Activated naive CD4-positive, alpha-beta T cell treated with anti-CD3 and anti-CD28 coated beads for 36 hours (primary cell): ENCODE results near the gene ZDHHC24. TPM values are rescaled to one million over a fixed set of nuclear protein-coding genes. Genes with fewer than 3 reads are reported as not detected.
A peak's percentile ranks its signal among the peaks of the same experiment; 100 is the strongest.
"Not testable (repeated sequence)": the region's sequence is repeated elsewhere in the genome, so short reads cannot be mapped to it uniquely, and the experiment has no call there.

ENCODE experiments used
- CTCF ChIA-PET: fragments of 350-600 bp; sonication (Branson Sonifier 250); formaldehyde crosslinking; loops from one replicate; lab custom pipeline; 2021; ENCODE audit warnings: antibody characterized with exemption; lab: Charles Lee
- DNase-seq: peaks from one replicate; pipeline ENCODE4 v3.0.0-alpha.2; 2020
- H3K27ac Mint-ChIP-seq: one replicate; pipeline ENCODE4 v1.8.0; 2021; ENCODE audit warnings: mild to moderate bottlenecking, mixed read lengths
- H3K27me3 Mint-ChIP-seq: one replicate; pipeline ENCODE4 v1.8.0; 2021; ENCODE audit warnings: low read depth, mixed read lengths
- H3K36me3 Mint-ChIP-seq: one replicate; pipeline ENCODE4 v1.8.0; 2021; ENCODE audit warnings: low read depth, mixed read lengths
- H3K4me1 Mint-ChIP-seq: one replicate; pipeline ENCODE4 v1.8.0; 2021; ENCODE audit warnings: low read depth, mixed read lengths
- H3K4me3 Mint-ChIP-seq: one replicate; pipeline ENCODE4 v1.8.0; 2021; ENCODE audit warnings: mild to moderate bottlenecking, moderate library complexity, mixed read lengths
- H3K9me3 Mint-ChIP-seq: one replicate; pipeline ENCODE4 v1.8.0; 2021; ENCODE audit warnings: mixed read lengths
- intact Hi-C: fragments of 100-400 bp; cut with micrococcal nuclease; formaldehyde crosslinking; loops from one replicate; pipeline ENCODE4 v1.15.1; 2023
- total RNA-seq, 2 experiments: library from RNA; stranded (reverse); gene quantifications; one replicate each; pipeline ENCODE4 v1.2.3, GENCODE V29; 2021

Gene ZDHHC24
- total RNA-seq, 2 experiments from 2014 or later: 11.5 to 13.4 TPM

DNA sequence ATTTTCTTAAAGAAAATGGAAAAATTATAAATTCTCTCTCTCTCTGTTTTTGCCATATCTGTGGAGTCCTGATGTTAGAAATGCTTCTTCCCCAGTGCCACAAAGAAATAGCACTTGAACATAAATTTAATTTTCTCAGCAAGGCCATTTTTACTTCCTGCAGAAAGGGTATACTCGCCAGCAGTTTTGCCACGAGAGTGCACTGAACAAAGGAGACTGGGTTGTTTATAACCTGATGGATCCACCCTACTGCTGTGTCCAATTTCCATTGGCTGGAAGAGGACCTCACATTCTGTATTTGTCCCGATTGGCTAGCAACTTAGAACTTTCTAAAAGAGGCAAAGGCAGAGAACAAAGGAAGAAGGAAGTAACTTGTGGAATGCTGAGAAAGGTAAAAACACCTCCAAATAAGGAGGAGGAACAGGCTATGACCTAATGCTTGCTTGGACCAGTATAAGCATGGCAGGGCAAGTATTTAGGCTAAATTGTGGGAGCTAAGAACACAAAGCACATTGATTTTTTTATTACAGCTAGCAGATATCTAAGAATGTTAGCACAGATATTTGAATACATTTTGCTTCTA, 36.8 kb upstream of the ZDHHC24 start:
- DNase-seq, intact Hi-C loops, H3K4me3 Mint-ChIP-seq, H3K9me3 Mint-ChIP-seq, H3K27ac Mint-ChIP-seq, H3K36me3 Mint-ChIP-seq, H3K27me3 Mint-ChIP-seq: not testable (repeated sequence)
- H3K4me1 Mint-ChIP-seq: peaks cover 14% of the 10 kb centered on the region
- CTCF ChIA-PET: interaction anchor here (2.2 kb wide), 1 partner anchor 96 kb away, joined by 9 read pairs; the partner anchor contains the start of gene RBM4B

DNA sequence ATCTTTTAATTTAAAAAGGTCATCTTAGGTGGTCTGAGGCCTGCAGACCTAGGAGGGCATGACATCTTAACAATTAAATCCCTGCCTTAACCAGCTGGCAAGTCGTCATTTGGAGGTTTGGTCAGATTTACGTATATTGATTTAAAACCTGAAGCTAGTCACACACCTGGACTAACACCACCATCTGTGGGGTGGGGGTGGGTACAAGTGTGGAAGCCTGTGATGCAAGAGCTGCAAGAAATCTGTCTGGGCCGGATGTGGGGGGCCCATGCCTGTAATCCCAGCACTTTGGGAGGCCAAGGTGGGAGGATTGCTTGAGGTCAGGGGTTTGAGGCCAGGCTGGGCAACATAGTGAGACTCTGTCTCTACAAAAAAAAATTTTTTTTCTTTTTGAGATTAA, 35.4 kb upstream of the ZDHHC24 start:
- no peak overlapping the region for H3K27ac Mint-ChIP-seq
- intact Hi-C loops: no loop called here
- H3K4me3 Mint-ChIP-seq: no peak overlapping the region

GRCh38 chr11:66580803-66581202, 35.0 kb upstream of the ZDHHC24 start:
- intact Hi-C loops: no loop called here
- no peak for DNase-seq
- Mint-ChIP-seq H3K9me3 (peaks cover 5% of the 10 kb centered on the region), H3K4me1 (peaks cover 14% of the 10 kb centered on the region), H3K27me3 (no peaks in the 10 kb centered on the region), H3K4me3 (no peak overlapping the region), H3K36me3 (no peaks in the 10 kb centered on the region), H3K27ac (no peak overlapping the region)
- CTCF ChIA-PET: interaction anchor here (0.7 to 5.6 kb wide), 8 partner anchors 11 to 192 kb away, joined by 3 to 95 read pairs (median 4); partner anchors contain the start of genes CCDC87, CCS, RBM4 and RBM4B

More for the DNA sequence above, 35.4 kb upstream of the ZDHHC24 start:
- Mint-ChIP-seq H3K9me3 (peaks cover 5% of the 10 kb centered on the region), H3K27me3 (no peaks in the 10 kb centered on the region), H3K36me3 (no peaks in the 10 kb centered on the region), H3K4me1 (peaks cover 14% of the 10 kb centered on the region)
- CTCF ChIA-PET: interaction anchor here (1.0 to 5.6 kb wide), 6 partner anchors 11 to 193 kb away, joined by 3 to 95 read pairs (median 4); partner anchors contain the start of genes CCDC87, CCS, RBM4 and RBM4B
- no peak for DNase-seq

DNA sequence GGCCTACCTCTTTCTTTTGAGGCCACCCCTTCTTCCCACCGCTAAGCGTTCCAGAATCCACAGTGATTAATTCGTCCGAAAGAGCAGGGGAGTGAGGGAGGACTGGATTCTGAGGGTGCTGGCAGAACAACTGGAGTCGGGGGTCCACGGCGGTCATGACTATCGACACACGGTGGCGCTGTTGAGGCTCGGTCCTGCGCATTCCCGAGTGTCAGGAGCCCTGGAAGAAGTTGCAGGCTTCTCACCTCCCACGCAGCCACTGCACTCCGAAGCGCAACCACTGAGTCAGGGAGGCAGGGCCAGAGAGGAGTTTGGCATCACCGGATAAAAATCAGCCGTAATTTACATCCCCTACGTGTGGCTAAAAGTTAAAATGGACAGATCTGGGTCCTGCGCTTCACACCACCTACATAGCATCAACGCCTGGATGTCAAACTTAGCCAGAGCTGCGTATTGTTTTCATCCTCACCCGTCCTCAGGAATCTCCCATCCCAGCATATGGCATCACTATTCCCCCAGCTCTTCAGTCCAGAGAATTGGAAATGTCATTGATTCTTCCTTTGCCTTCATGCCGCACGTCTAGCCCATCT, 33.3 kb upstream of the ZDHHC24 start:
- Mint-ChIP-seq H3K27me3 (no peaks in the 10 kb centered on the region), H3K4me3 (no peak overlapping the region), H3K36me3 (no peaks in the 10 kb centered on the region), H3K4me1 (peaks cover 14% of the 10 kb centered on the region), H3K27ac (no peak overlapping the region), H3K9me3 (peaks cover 5% of the 10 kb centered on the region)
- DNase-seq: peak; percentile 89
- CTCF ChIA-PET: interaction anchor here (1.0 to 5.6 kb wide), 4 partner anchors 16 to 193 kb away, joined by 3 to 95 read pairs (median 6); partner anchors contain the start of gene RBM4B
- intact Hi-C loops: loop anchor here (1.0 to 2.0 kb wide), 2 partner anchors 99 to 256 kb away; no protein-coding TSS in a partner anchor

DNA sequence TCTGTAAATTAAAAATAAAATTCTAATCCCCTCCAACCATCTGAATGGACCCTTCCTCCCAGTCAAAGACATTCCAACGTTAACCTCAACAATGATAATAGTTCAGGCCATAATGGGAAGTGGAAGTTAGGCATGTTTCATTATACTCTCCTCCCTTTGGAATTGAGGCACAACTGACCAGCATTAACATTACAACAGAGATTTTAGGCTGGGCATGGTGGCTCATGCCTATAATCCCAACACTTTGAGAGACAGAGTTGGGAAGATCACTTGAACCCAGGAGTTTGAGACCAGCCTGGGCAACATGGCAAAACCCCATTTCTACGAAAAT, 25.0 kb upstream of the ZDHHC24 start:
- no peak for DNase-seq
- H3K4me1 Mint-ChIP-seq: peaks cover 8% of the 10 kb centered on the region
- no peaks in the 10 kb centered on the region for H3K9me3 Mint-ChIP-seq
- intact Hi-C loops: no loop called here
- H3K4me3 Mint-ChIP-seq: no peak overlapping the region
- H3K36me3 Mint-ChIP-seq: no peaks in the 10 kb centered on the region
- CTCF ChIA-PET: interaction anchor here (0.5 to 1.4 kb wide), 3 partner anchors 108 to 603 kb away, joined by 3 to 4 read pairs (median 3); no protein-coding TSS in a partner anchor
- H3K27ac Mint-ChIP-seq: no peak overlapping the region
- no peaks in the 10 kb centered on the region for H3K27me3 Mint-ChIP-seq

GRCh38 chr11:66570079-66570849, 24.4 kb upstream of the ZDHHC24 start:
- H3K4me1 Mint-ChIP-seq: peaks cover 8% of the 10 kb centered on the region
- no peak for DNase-seq
- no peak overlapping the region for H3K27ac Mint-ChIP-seq
- H3K27me3 Mint-ChIP-seq: no peaks in the 10 kb centered on the region
- no peaks in the 10 kb centered on the region for H3K36me3 Mint-ChIP-seq
- H3K9me3 Mint-ChIP-seq: no peaks in the 10 kb centered on the region
- CTCF ChIA-PET: interaction anchor here (0.7 to 1.4 kb wide), 4 partner anchors 15 to 108 kb away, joined by 3 to 5 read pairs (median 3); partner anchors contain the start of genes ACTN3 and ZDHHC24
- intact Hi-C loops: no loop called here
- no peak overlapping the region for H3K4me3 Mint-ChIP-seq

DNA sequence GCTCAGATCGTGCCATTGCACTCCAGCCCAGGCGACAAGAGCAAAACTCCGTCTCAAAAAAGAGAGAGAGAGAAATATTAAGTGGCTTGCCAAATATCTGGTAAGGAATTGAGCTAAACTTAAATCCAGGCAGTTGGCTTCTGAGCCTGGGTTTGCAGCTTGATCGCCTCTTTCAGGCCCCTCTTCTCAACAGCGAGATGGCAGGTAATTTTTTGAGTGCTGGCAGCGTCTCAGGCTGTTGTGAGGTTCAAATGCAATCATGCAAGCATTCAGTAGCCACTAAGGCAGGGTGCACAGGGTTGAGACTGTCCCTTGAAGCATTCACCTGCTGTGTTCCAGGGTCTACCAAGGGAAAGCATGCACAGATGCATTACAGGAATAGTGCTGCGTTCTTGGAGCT, 23.2 kb upstream of the ZDHHC24 start:
- H3K27ac Mint-ChIP-seq: no peak overlapping the region
- peaks cover 8% of the 10 kb centered on the region for H3K4me1 Mint-ChIP-seq
- no peak for DNase-seq
- H3K4me3 Mint-ChIP-seq: no peak overlapping the region
- no peaks in the 10 kb centered on the region for H3K36me3 Mint-ChIP-seq
- H3K9me3 Mint-ChIP-seq: no peaks in the 10 kb centered on the region
- no peaks in the 10 kb centered on the region for H3K27me3 Mint-ChIP-seq
- CTCF ChIA-PET: interaction anchor here (0.8 to 1.7 kb wide), 3 partner anchors 8 to 23 kb away, joined by 3 to 9 read pairs (median 5); partner anchors contain the start of genes ACTN3 and ZDHHC24
- intact Hi-C loops: no loop called here

DNA sequence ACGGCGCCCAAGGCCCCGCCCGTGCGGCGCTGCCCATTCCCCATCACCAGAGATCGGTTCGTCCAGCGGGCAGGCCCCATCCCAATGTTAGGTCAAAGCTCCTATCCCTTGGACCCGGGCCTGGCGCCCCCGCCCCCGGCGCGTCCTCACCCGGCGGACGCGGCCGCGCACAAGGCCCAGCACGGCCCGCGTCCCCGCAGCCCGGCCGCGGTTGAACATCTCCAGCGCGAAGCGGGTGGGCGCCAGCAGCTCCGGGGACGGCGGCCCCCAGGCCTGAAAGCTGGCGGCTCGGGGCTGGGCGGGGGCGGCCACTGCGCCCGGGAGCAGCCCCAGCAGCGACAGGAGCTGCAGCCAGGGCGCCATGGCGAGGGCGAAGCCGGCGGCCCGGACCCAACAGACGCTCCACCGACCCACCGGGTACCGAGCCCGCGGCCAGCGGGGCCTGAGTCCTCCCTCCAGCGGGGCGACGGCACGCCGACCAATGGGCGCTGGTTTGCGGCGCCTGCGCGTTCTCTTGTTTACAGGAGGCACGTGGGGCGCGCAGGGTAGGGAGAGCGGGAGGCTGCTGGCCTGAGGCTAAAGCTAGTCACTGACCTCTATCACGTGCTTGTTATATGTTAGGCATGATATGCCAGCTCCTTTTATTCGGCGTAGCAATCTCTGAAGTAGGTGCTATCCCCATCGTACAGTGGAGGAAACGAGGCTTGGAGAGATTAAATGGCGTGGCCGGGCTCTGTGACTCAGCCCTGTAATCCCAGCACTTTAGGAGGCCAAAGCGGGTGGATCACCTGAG, 22.5 kb upstream of the ZDHHC24 start, which contains the start of gene CTSF:
TSS of gene CTSF (minus strand) at position 483 of the 793 bp plus-strand sequence. CDS start at position 363, 120 bp downstream.
- Mint-ChIP-seq H3K4me3 (peak within 1 kb of the TSS; percentile 69), H3K27ac (no peak within 1 kb of the TSS), H3K9me3 (no peaks in the 10 kb centered on the region), H3K36me3 (no peaks in the 10 kb centered on the region), H3K4me1 (peaks cover 8% of the 10 kb centered on the region), H3K27me3 (no peaks in the 10 kb centered on the region)
- CTCF ChIA-PET: interaction anchor here (1.7 kb wide), 1 partner anchor 9 kb away, joined by 9 read pairs; no protein-coding TSS in a partner anchor
- intact Hi-C loops: no loop called here
- DNase-seq: peak; percentile 66

GRCh38 chr11:66567787-66568123, 21.9 kb upstream of the ZDHHC24 start:
- Mint-ChIP-seq H3K27ac (no peak overlapping the region), H3K36me3 (no peaks in the 10 kb centered on the region), H3K27me3 (no peaks in the 10 kb centered on the region), H3K4me3 (peak overlapping the region; percentile 65), H3K4me1 (peaks cover 8% of the 10 kb centered on the region), H3K9me3 (no peaks in the 10 kb centered on the region)
- no peak for DNase-seq
- intact Hi-C loops: no loop called here
- CTCF ChIA-PET: interaction anchor here (1.2 kb wide), 1 partner anchor 21 kb away, joined by 3 read pairs; the partner anchor contains the start of gene ACTN3

DNA sequence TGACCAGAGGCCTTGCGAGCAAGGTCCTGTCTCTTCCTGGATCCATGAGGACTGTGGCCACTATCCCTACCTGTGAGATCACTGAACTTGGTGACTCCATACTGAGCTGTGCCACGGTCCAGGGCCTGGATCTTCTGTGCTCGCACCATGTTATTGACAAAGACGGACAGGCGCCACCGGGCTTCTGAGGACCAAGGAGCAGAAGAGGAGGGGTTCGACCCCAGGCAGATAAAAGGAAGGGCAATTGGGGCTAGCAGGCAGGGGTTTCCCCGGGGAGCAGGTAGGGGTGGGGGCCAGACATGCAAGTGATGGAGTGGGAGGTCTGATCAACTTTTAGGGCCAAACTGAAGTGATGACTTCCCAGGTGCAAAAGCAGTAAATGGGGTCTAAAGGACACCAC, 20.4 kb upstream of the ZDHHC24 start:
- Mint-ChIP-seq H3K4me3 (no peak overlapping the region), H3K9me3 (no peaks in the 10 kb centered on the region), H3K27me3 (no peaks in the 10 kb centered on the region), H3K4me1 (peaks cover 8% of the 10 kb centered on the region), H3K36me3 (no peaks in the 10 kb centered on the region), H3K27ac (no peak overlapping the region)
- intact Hi-C loops: no loop called here
- CTCF ChIA-PET: no interaction called here
- no peak for DNase-seq

- intact Hi-C loops: no loop called here
- no peaks in the 10 kb centered on the region for H3K27me3 Mint-ChIP-seq
- DNase-seq: no peak
- no peak overlapping the region for H3K27ac Mint-ChIP-seq
- CTCF ChIA-PET: no interaction called here
- H3K4me1 Mint-ChIP-seq: peaks cover 8% of the 10 kb centered on the region
- no peaks in the 10 kb centered on the region for H3K9me3 Mint-ChIP-seq
- no peak overlapping the region for H3K4me3 Mint-ChIP-seq
- H3K36me3 Mint-ChIP-seq: no peaks in the 10 kb centered on the region
These were observed 19.1 kb upstream of the ZDHHC24 start for GRCh38 chr11:66564984-66565383.
